Breast epithelium (tissue), 4 donors: Measurements from ENCODE around the gene MEDAG. TPM values are rescaled to one million over a fixed set of nuclear protein-coding genes. Genes with fewer than 3 reads are reported as not detected.
A peak's percentile ranks its signal among the peaks of the same experiment; 100 is the strongest.

Experiments
- DNase-seq, 2 donors: peaks; one replicate each; pipeline ENCODE4 v3.0.0-alpha.2; 2019; ENCODE audit warnings: low spot score in 2 of 2
- H3K27ac ChIP-seq, 2 donors: fragments of 200-600 bp; sonication (generic) in 1 of 2; one replicate each; pipeline ENCODE4 v1.5.1; 2016 to 2019; ENCODE audit warnings: mild to moderate bottlenecking in 1 of 2
- H3K27me3 ChIP-seq, 2 donors: fragments of 200-600 bp; sonication (generic) in 1 of 2; one replicate each; pipeline versions ENCODE4 v1.5.1 to v1.6.0; 2017 to 2019; ENCODE audit warnings: control low read depth in 1 of 2, mild to moderate bottlenecking in 1 of 2
- H3K36me3 ChIP-seq: fragments of 200-600 bp; one replicate; pipeline ENCODE4 v1.5.1; 2019
- H3K4me1 ChIP-seq, 2 donors: fragments of 200-600 bp; sonication (generic); one replicate each; pipeline ENCODE4 v1.5.1; 2016 to 2019; ENCODE audit warnings: control low read depth in 1 of 2
- H3K4me3 ChIP-seq, 3 donors: fragments of 200-600 bp; sonication (generic); 1 replicate in 2 of 3; 2 replicates in 1 of 3; pipeline ENCODE4 v1.5.1; 2016 to 2019; ENCODE audit warnings: mild to moderate bottlenecking in 3 of 3, moderate library complexity in 2 of 3
- H3K9me3 ChIP-seq, 2 donors: fragments of 200-600 bp; sonication (generic) in 1 of 2; one replicate each; pipeline ENCODE4 v1.5.1; 2016 to 2019; ENCODE audit warnings: control low read depth in 1 of 2
- POLR2A ChIP-seq: fragments of 450-650 bp; IDR thresholded peaks from one replicate; pipeline ENCODE4 v1.6.1; 2016; ENCODE audit warnings: antibody characterized with exemption, mild to moderate bottlenecking, moderate library complexity
- POLR2AphosphoS5 ChIP-seq, 3 donors: sonication (generic); formaldehyde crosslinking; IDR thresholded peaks; one replicate each; pipeline ENCODE4 v1.6.1; 2017; ENCODE audit warnings: antibody characterized with exemption in 3 of 3
- intact Hi-C: fragments of 100-400 bp; cut with DNase I; formaldehyde crosslinking; loops from one replicate; pipeline ENCODE4 v1.15.1; 2023; ENCODE audit warnings: low total_unique reads
- total RNA-seq, 3 donors: library from RNA; depleted of rRNA; stranded (reverse); fragments of >200 nt; gene quantifications; one replicate each; pipeline ENCODE4 v1.1.0, GENCODE V29; 2016
- TF ChIP-seq, protein P1 (sequence below), 3 donors: fragments of 450-650 bp; IDR thresholded peaks; one replicate each; pipeline ENCODE4 v1.5.1; 2016 to 2017; ENCODE audit warnings: antibody characterized with exemption in 3 of 3, mild to moderate bottlenecking in 3 of 3, moderate library complexity in 3 of 3

The MEDAG gene
- total RNA-seq, 3 donors from 2014 or later = 76.2 to 142 (median 95.4) TPM

DNA sequence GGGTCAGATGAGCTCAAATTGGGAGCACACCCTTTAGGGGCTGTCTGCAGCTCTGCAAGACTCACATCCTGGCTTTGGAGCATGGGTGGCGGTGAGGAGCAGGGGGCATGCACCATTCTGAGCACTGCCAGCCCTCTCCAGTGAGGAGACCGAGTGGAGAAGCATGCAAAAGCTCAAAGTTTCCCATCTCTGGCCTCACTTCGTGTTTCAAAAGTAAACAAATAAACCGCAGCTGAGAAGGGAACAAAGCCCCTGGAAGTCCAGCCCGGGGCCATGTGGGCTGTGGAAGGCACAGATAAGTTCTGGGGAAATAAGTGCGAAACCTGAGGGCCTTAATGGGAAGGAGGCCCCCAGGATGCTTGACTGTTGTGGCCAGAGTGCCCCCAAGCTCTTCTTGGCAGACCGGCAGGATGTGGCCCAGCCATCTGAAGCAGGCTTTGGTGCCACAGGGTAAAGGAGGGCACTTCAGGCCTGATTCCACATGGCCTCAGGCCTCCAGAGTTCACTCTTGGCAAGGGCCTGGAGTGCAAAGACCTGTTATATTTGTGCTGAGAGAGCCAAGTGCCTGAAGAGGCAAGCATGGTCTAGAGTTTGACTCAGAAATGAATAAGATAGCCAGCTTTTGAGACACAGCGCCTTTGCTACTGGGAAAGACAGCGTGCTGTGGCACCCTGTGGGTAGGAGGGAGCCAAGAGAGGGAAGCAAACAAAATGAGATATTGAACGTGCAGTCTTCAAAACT lies 1.2 kb downstream of the MEDAG start:
- H3K4me1 ChIP-seq = peaks cover 0 to 7% of the 10 kb centered on the region in 2 donors
- intact Hi-C loops = no loop called here

DNA sequence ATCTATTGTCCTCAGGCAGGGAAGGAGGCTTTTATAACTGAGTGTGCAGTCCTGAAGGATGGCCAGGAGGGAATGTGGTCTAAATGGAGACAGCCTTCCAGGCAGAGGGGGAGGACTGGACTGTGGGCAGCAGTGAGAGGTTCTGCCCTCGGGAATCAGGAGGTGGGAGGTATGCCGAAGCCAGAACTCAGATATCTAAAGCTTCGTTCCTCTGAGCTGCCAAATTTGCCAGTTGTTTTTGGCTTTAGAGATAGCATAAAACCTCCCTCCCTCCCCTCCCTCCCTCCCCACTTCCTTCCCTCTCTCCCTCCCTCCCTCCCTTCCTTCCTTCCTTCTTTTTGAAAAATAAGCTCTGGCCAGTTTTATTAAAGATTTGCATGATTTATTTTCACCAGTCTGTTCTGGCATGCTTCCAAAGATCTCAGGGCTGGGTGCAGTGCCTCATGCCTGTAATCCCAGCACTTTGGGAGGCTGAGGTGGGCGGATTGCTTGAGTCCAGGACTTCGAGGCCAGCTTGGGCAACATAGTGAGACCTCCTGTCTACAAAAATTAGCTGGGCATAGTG lies 2.4 kb downstream of the MEDAG start:
- Histone ChIP-seq H3K27ac (peak overlapping the region; percentile 30 to 94), H3K36me3 (no peaks in the 10 kb centered on the region), H3K4me1 (peaks cover 0 to 7% of the 10 kb centered on the region in 2 donors), H3K9me3 (no peaks in the 10 kb centered on the region), H3K27me3 (peaks cover 0 to 10% of the 10 kb centered on the region in 2 donors), H3K4me3 (peak overlapping the region; percentile 53 to 83 (median 79))
- no peak for DNase-seq
- intact Hi-C loops = no loop called here
- TF ChIP-seq, protein P1, sequence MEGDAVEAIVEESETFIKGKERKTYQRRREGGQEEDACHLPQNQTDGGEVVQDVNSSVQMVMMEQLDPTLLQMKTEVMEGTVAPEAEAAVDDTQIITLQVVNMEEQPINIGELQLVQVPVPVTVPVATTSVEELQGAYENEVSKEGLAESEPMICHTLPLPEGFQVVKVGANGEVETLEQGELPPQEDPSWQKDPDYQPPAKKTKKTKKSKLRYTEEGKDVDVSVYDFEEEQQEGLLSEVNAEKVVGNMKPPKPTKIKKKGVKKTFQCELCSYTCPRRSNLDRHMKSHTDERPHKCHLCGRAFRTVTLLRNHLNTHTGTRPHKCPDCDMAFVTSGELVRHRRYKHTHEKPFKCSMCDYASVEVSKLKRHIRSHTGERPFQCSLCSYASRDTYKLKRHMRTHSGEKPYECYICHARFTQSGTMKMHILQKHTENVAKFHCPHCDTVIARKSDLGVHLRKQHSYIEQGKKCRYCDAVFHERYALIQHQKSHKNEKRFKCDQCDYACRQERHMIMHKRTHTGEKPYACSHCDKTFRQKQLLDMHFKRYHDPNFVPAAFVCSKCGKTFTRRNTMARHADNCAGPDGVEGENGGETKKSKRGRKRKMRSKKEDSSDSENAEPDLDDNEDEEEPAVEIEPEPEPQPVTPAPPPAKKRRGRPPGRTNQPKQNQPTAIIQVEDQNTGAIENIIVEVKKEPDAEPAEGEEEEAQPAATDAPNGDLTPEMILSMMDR (IDR thresholded peaks at IDR 0.05) = no peak
- TF ChIP-seq POLR2AphosphoS5 (IDR thresholded peaks at IDR 0.05) = no peak
- TF ChIP-seq POLR2A = no peak

More for the DNA sequence above, 1.2 kb downstream of the MEDAG start:
- no peaks in the 10 kb centered on the region for H3K36me3 ChIP-seq
- no peak for DNase-seq
- peak overlapping the region; percentile 53 to 83 (median 79) for H3K4me3 ChIP-seq
- H3K27ac ChIP-seq = peak overlapping the region; percentile 77 to 94
- TF ChIP-seq, protein P1 (IDR thresholded peaks at IDR 0.05) = no peak
- no peak for TF ChIP-seq POLR2A
- TF ChIP-seq POLR2AphosphoS5 (IDR thresholded peaks at IDR 0.05) = no peak
- H3K27me3 ChIP-seq = peaks cover 0 to 10% of the 10 kb centered on the region in 2 donors
- no peaks in the 10 kb centered on the region for H3K9me3 ChIP-seq

DNA sequence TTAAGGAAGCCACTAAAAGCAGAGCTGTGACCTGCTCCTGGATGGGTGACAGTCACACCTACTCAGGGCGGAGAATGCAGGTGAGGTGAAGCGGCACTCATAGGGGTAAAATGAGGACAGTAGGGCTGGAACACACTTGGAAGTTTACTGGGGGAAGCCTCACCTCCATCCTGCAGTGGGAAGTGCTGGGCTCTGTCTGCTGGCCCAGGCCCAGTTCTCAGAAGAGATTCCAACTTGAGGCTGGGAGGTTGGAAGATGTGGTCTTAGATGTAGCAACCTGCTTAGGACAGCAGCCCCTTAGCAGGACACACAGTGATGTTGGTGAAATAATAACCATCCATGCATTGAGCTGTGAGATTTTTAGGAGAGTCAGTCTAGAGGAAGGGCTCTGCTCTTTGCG lies 4.6 kb downstream of the MEDAG start:
- TF ChIP-seq, protein P1 (IDR thresholded peaks at IDR 0.05) = no peak
- TF ChIP-seq POLR2AphosphoS5 (IDR thresholded peaks at IDR 0.05) = no peak
- no peak for TF ChIP-seq POLR2A
- H3K9me3 ChIP-seq = no peaks in the 10 kb centered on the region
- intact Hi-C loops = no loop called here
- H3K4me3 ChIP-seq = no peak overlapping the region
- peaks cover 0 to 9% of the 10 kb centered on the region in 2 donors for H3K27me3 ChIP-seq
- peaks cover 0 to 7% of the 10 kb centered on the region in 2 donors for H3K4me1 ChIP-seq
- no peak for DNase-seq
- no peak overlapping the region for H3K27ac ChIP-seq
- no peaks in the 10 kb centered on the region for H3K36me3 ChIP-seq

DNA sequence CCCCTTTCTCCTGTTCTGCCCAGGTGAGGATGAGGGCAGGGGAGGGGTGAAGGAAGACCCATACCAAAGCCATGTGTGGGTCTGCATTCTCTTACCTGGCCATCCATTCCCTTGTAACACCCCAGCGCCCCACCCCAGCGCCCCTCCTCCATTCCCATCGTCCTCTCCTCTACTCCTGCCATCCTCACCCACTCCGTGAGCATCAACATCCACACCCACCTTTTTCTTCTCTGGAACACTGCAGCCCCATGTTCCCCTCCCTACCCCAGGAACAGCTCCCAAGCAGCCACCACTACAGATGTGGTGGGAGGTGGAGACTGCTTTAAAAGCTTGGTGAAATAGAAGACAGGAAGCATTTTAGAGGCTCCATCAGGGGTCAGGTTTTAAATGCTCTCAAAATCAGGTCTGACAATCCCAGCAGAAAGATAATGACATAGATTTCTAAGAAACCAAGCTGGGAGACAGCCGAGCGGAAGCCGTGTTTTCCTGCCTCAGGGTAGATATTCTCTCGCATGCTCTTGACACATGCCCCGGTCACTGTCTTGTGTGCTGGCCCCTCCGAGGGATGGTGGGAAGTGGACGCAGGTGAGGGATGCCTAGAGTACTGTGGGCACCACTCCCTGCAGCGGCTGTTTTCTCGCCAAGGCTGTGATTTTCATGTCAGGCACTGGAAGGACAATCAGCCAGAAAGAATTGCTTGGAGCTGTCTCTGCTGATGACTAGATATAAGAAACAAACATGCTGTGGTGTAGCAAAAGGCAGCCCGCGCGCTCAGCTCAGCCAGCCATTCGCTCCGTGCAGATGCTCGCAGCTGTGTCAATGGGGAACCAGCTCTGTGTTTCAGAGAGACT lies 9.8 kb downstream of the MEDAG start:
- H3K36me3 ChIP-seq = no peaks in the 10 kb centered on the region
- no peak overlapping the region for H3K27ac ChIP-seq
- H3K27me3 ChIP-seq = no peaks in the 10 kb centered on the region
- intact Hi-C loops = no loop called here
- H3K9me3 ChIP-seq = no peaks in the 10 kb centered on the region
- H3K4me3 ChIP-seq = peak overlapping the region in 1 of 3 donors; percentile 22
- H3K4me1 ChIP-seq = peaks cover 0 to 4% of the 10 kb centered on the region in 2 donors
- no peak for TF ChIP-seq POLR2A
- TF ChIP-seq, protein P1 (IDR thresholded peaks at IDR 0.05) = no peak
- DNase-seq = no peak
